ENCODE results near the gene FAM72A.
"Not testable (repeated sequence)": the region's sequence is repeated elsewhere in the genome, so short reads cannot be mapped to it uniquely, and the experiment has no call there.

- TF ChIP-seq CTCF (conservative IDR thresholded peaks at IDR 0.05); ZFX (IDR thresholded peaks at IDR 0.05): not testable (repeated sequence)
Observed at GRCh38 chr1:206203364-206204158, 922 bp upstream of the FAM72A start, which contains the start of gene SRGAP2.
